ENCODE results near the gene EEF1AKMT3.

The EEF1AKMT3 gene

GRCh38 chr12:57731411-57732080 lies 40.9 kb upstream of the EEF1AKMT3 start:
- H3K27me3 Mint-ChIP-seq (ENCODE audit: low read depth), result no peaks in the 10 kb centered on the region
- no peak overlapping the region for H3K27ac Mint-ChIP-seq
- no peaks in the 10 kb centered on the region for H3K9me3 Mint-ChIP-seq
- H3K36me3 Mint-ChIP-seq (ENCODE audit: low read depth), result peaks cover 56% of the 10 kb centered on the region
- no peak for DNase-seq (ENCODE audit: low spot score)
- peaks cover 2% of the 10 kb centered on the region for H3K4me1 Mint-ChIP-seq (ENCODE audit: low read depth)
- no peak overlapping the region for H3K4me3 Mint-ChIP-seq

- Mint-ChIP-seq H3K4me1 (ENCODE audit: low read depth) (peaks cover 3% of the 10 kb centered on the region), H3K4me3 (no peak overlapping the region), H3K27me3 (ENCODE audit: low read depth) (no peaks in the 10 kb centered on the region), H3K9me3 (no peaks in the 10 kb centered on the region), H3K27ac (no peak overlapping the region), H3K36me3 (ENCODE audit: low read depth) (peaks cover 63% of the 10 kb centered on the region)
- DNase-seq (ENCODE audit: low spot score), result no peak
These were observed 40.1 kb upstream of the EEF1AKMT3 start for GRCh38 chr12:57732270-57732669.

- Mint-ChIP-seq H3K4me1 (ENCODE audit: low read depth) (peaks cover 3% of the 10 kb centered on the region), H3K9me3 (no peaks in the 10 kb centered on the region), H3K27ac (no peak overlapping the region), H3K36me3 (ENCODE audit: low read depth) (peaks cover 59% of the 10 kb centered on the region), H3K27me3 (ENCODE audit: low read depth) (no peaks in the 10 kb centered on the region), H3K4me3 (no peak overlapping the region)
- no peak for DNase-seq (ENCODE audit: low spot score)
These were observed 39.5 kb upstream of the EEF1AKMT3 start for GRCh38 chr12:57732726-57733593.

GRCh38 chr12:57733928-57734327 lies 38.5 kb upstream of the EEF1AKMT3 start:
- Mint-ChIP-seq H3K9me3 (no peaks in the 10 kb centered on the region), H3K36me3 (ENCODE audit: low read depth) (peaks cover 53% of the 10 kb centered on the region), H3K27ac (no peak overlapping the region)

GRCh38 chr12:57734591-57734990 lies 37.8 kb upstream of the EEF1AKMT3 start:
- no peak for DNase-seq (ENCODE audit: low spot score)
- Mint-ChIP-seq H3K9me3 (no peaks in the 10 kb centered on the region), H3K4me3 (no peak overlapping the region), H3K27me3 (ENCODE audit: low read depth) (no peaks in the 10 kb centered on the region), H3K36me3 (ENCODE audit: low read depth) (peaks cover 56% of the 10 kb centered on the region), H3K27ac (no peak overlapping the region), H3K4me1 (ENCODE audit: low read depth) (peaks cover 11% of the 10 kb centered on the region)

More at GRCh38 chr12:57733928-57734327, 38.5 kb upstream of the EEF1AKMT3 start:
- H3K27me3 Mint-ChIP-seq (ENCODE audit: low read depth), result no peaks in the 10 kb centered on the region
- no peak for DNase-seq (ENCODE audit: low spot score)
- H3K4me3 Mint-ChIP-seq, result no peak overlapping the region
- H3K4me1 Mint-ChIP-seq (ENCODE audit: low read depth), result peaks cover 4% of the 10 kb centered on the region

GRCh38 chr12:57735198-57735855 lies 37.1 kb upstream of the EEF1AKMT3 start:
- H3K4me3 Mint-ChIP-seq, result no peak overlapping the region
- DNase-seq (ENCODE audit: low spot score), result no peak
- peaks cover 14% of the 10 kb centered on the region for H3K4me1 Mint-ChIP-seq (ENCODE audit: low read depth)
- H3K27me3 Mint-ChIP-seq (ENCODE audit: low read depth), result no peaks in the 10 kb centered on the region
- no peak overlapping the region for H3K27ac Mint-ChIP-seq
- H3K9me3 Mint-ChIP-seq, result no peaks in the 10 kb centered on the region
- H3K36me3 Mint-ChIP-seq (ENCODE audit: low read depth), result peaks cover 53% of the 10 kb centered on the region

- H3K27ac Mint-ChIP-seq, result no peak overlapping the region
- no peak for DNase-seq (ENCODE audit: low spot score)
- H3K27me3 Mint-ChIP-seq (ENCODE audit: low read depth), result no peaks in the 10 kb centered on the region
- peaks cover 51% of the 10 kb centered on the region for H3K36me3 Mint-ChIP-seq (ENCODE audit: low read depth)
- peaks cover 21% of the 10 kb centered on the region for H3K4me1 Mint-ChIP-seq (ENCODE audit: low read depth)
- no peak overlapping the region for H3K4me3 Mint-ChIP-seq
- H3K9me3 Mint-ChIP-seq, result no peaks in the 10 kb centered on the region
These were observed 36.3 kb upstream of the EEF1AKMT3 start for GRCh38 chr12:57735952-57736740.

GRCh38 chr12:57736741-57737466 lies 35.5 kb upstream of the EEF1AKMT3 start:
- H3K27ac Mint-ChIP-seq, result no peak overlapping the region

GRCh38 chr12:57737467-57738460 lies 34.6 kb upstream of the EEF1AKMT3 start:
- Mint-ChIP-seq H3K9me3 (no peaks in the 10 kb centered on the region), H3K27ac (no peak overlapping the region), H3K4me3 (no peak overlapping the region), H3K36me3 (ENCODE audit: low read depth) (peaks cover 39% of the 10 kb centered on the region), H3K4me1 (ENCODE audit: low read depth) (peaks cover 30% of the 10 kb centered on the region), H3K27me3 (ENCODE audit: low read depth) (no peaks in the 10 kb centered on the region)
- DNase-seq (ENCODE audit: low spot score), result no peak

More at GRCh38 chr12:57736741-57737466, 35.5 kb upstream of the EEF1AKMT3 start:
- Mint-ChIP-seq H3K4me3 (no peak overlapping the region), H3K4me1 (ENCODE audit: low read depth) (peaks cover 23% of the 10 kb centered on the region), H3K9me3 (no peaks in the 10 kb centered on the region), H3K36me3 (ENCODE audit: low read depth) (peaks cover 47% of the 10 kb centered on the region), H3K27me3 (ENCODE audit: low read depth) (no peaks in the 10 kb centered on the region)
- DNase-seq (ENCODE audit: low spot score), result no peak

GRCh38 chr12:57738661-57739237 lies 33.7 kb upstream of the EEF1AKMT3 start, which contains the start of gene AGAP2:
Gene AGAP2 (minus strand): TSS chr12:57738742. CDS start chr12:57738246, 496 bp downstream.
- H3K4me3 Mint-ChIP-seq, result peak within 1 kb of the TSS; percentile 81
- peaks cover 31% of the 10 kb centered on the region for H3K4me1 Mint-ChIP-seq (ENCODE audit: low read depth)

GRCh38 chr12:57739387-57739786 lies 33.0 kb upstream of the EEF1AKMT3 start:
- Mint-ChIP-seq H3K4me1 (ENCODE audit: low read depth) (peaks cover 37% of the 10 kb centered on the region), H3K4me3 (peak overlapping the region; percentile 81), H3K27me3 (ENCODE audit: low read depth) (no peaks in the 10 kb centered on the region), H3K27ac (peak overlapping the region; percentile 78), H3K9me3 (no peaks in the 10 kb centered on the region), H3K36me3 (ENCODE audit: low read depth) (peaks cover 31% of the 10 kb centered on the region)
- DNase-seq (ENCODE audit: low spot score), result no peak

More at GRCh38 chr12:57738661-57739237, 33.7 kb upstream of the EEF1AKMT3 start, which contains the start of gene AGAP2:
- Mint-ChIP-seq H3K36me3 (ENCODE audit: low read depth) (peaks cover 36% of the 10 kb centered on the region), H3K27me3 (ENCODE audit: low read depth) (no peaks in the 10 kb centered on the region), H3K27ac (peak within 1 kb of the TSS; percentile 78), H3K9me3 (no peaks in the 10 kb centered on the region)
- DNase-seq (ENCODE audit: low spot score), result no peak
